Activated CD4-positive, alpha-beta T cell treated with anti-CD3 and anti-CD28 coated beads, Interleukin-2, amount 50 U/mL, for 24 hours (primary cell): Measurements from ENCODE around the gene PRKCQ.

Source experiments
- DNase-seq, 2 donors: peaks; one replicate each; pipeline ENCODE4 v3.0.0-alpha.2; 2020; ENCODE audit warnings: low read depth in 1 of 2, low spot score in 1 of 2

Gene PRKCQ

GRCh38 chr10:6409971-6410643, 170.0 kb downstream of the PRKCQ start:
- DNase-seq = no peak

- no peak for DNase-seq
These were observed 171.3 kb downstream of the PRKCQ start for GRCh38 chr10:6408799-6409198.

- no peak for DNase-seq
These were observed 172.9 kb downstream of the PRKCQ start for GRCh38 chr10:6407034-6407721.

- DNase-seq = no peak
These were observed 173.6 kb downstream of the PRKCQ start for GRCh38 chr10:6406220-6407033.

- DNase-seq = no peak
These were observed 174.4 kb downstream of the PRKCQ start for GRCh38 chr10:6405713-6406112.

GRCh38 chr10:6404127-6405072, 175.7 kb downstream of the PRKCQ start:
- no peak for DNase-seq

- no peak for DNase-seq
These were observed 177.1 kb downstream of the PRKCQ start for GRCh38 chr10:6402960-6403359.

GRCh38 chr10:6402349-6402709, 177.7 kb downstream of the PRKCQ start:
- DNase-seq = no peak

- DNase-seq = peak in 1 of 2 donors; percentile 56
These were observed 178.3 kb downstream of the PRKCQ start for GRCh38 chr10:6401558-6402348.

- no peak for DNase-seq
These were observed 179.1 kb downstream of the PRKCQ start for GRCh38 chr10:6400821-6401465.

GRCh38 chr10:6400331-6400730, 179.7 kb downstream of the PRKCQ start:
- DNase-seq = no peak

GRCh38 chr10:6399879-6400278, 180.2 kb downstream of the PRKCQ start:
- DNase-seq = no peak

GRCh38 chr10:6399231-6399741, 180.8 kb downstream of the PRKCQ start:
- DNase-seq = no peak

- DNase-seq = no peak
These were observed 181.7 kb downstream of the PRKCQ start for GRCh38 chr10:6398399-6398798.

GRCh38 chr10:6396652-6397051, 183.4 kb downstream of the PRKCQ start:
- DNase-seq = no peak

- no peak for DNase-seq
These were observed 183.8 kb downstream of the PRKCQ start for GRCh38 chr10:6396226-6396625.

GRCh38 chr10:6395606-6396005, 184.5 kb downstream of the PRKCQ start:
- DNase-seq = no peak

- DNase-seq = no peak
These were observed 186.0 kb downstream of the PRKCQ start for GRCh38 chr10:6394084-6394483.

GRCh38 chr10:6393168-6393567, 186.9 kb downstream of the PRKCQ start:
- DNase-seq = no peak
